NCI-H2196 treated with DMSO at 0.1 percent for 48 hours (cell line): Measurements from ENCODE around the gene GALNT6.
"Not testable (repeated sequence)": the region's sequence is repeated elsewhere in the genome, so short reads cannot be mapped to it uniquely, and the experiment has no call there.

Experiments
- DNase-seq: peaks from one replicate; lab custom pipeline; 2025; ENCODE audit not compliant: unreplicated experiment; lab: John Stamatoyannopoulos, UW

The GALNT6 gene

DNA sequence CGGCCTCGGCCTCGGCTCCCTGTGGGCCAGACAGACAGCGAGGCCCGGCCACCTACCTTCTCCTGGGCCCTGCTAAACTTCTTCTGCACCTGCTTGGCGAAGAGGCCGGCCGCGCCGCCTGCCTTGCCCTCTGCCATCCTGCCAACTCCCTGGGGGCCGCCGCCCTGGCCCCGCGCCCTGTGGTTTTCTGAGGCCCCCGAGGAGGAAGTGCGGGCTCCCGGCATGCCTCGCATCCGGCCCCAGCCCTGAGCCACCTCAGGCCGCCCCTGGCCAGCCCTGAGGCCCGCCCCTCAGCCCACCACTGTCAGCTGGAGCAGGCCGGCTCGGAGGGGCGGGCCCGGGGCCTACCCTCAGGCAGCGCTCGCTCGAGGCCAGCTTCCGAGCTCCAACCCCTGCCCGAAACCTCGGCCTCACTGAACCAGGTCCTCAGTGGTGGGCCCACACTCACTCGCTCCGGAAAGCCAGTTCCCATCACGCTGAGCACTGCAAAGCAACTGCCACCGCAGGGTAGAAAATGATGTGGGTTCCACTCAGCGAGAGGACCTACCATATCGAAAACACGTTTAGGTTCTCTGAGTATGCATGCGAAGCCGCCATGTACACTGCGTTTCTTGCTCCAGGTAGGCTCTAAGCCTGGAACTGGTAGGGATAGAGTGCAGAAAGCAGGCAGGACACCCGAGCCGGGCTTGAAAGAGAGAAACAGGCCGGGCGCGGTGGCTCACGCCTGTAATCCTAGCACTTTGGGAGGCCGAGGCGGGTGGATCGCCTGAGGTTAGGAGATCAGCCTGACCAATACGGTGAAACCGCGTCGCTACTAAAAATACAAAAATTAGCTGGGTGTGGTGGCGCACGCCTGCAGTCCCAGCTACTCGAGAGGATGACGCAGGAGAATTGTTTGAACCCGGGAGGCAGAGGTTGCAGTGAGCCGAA, 67.0 kb downstream of the GALNT6 start, which contains the start of gene BIN2:
Gene BIN2 (minus strand): TSS at position 209 of the 930 bp plus-strand sequence. CDS start 72 bp downstream, at position 137.
- no peak for DNase-seq

DNA sequence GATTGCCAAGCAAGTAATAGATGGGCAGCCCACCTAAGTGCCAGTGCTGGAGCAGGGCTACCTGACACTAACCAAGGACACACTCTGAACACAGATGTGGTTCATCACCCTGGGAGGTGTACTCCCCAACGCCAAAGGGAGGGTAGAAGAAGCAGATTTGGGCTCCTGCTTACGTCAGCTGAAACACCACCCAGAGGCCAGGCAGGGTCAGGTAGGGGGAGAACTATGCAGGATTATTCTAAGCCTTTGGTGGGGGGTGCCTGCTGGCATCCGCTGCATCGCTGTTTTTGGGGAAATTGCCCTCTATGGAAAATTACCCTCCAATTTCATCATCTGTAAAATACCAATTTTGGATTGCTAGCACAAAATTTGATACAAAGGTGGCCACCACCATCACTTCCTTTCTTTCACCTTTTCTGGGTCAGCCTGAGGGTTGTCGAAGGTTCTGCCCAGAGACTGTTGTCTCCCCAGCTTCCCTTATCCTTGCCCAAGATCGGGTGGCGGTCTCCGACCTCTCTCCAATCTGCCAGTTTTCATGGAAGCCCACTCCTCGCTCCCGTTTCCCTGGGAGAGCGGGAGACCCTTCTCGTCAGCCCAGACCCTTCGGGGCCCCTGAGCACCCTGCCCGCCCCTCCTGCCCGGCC, 67.8 kb downstream of the GALNT6 start:
- no peak for DNase-seq

DNA sequence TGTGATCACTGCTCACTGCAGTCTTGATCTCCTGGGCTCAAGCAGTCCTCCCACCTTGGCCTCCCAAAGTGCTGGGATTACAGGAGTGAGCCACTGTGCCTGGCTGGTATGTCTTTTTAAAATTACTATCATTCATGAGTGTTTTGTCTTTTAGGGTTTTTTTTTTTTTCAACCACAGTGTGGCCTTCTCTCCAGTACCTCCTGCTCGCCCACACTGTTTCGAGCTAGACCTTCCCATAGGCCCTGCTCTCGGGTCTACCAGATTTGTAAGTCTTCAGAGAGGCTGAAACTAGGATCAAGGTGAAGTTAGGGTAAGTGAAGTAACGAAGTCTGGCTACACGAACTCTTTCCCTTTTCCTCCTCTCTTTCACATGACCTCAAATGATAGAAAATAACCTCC, 68.8 kb downstream of the GALNT6 start:
- no peak for DNase-seq

DNA sequence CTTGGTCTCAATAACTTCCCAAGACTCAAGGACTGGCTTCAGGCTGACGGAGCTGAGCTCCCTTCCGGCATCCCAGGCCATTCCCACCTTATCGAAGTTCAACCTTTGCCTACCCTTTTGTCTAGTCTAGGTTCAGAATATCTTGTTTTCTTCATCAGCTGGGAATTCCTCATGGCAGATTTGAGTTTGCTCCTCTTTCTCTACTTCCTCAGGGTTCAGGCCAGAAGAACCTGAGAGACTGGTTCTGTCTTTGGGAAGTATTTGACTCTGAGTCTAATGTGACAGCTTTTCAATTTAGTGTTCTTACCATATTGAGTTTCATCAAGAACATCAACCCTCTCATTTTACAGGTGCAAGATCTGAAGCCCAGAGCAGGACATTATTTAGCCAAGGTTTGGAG, 69.3 kb downstream of the GALNT6 start:
- DNase-seq, result no peak

DNA sequence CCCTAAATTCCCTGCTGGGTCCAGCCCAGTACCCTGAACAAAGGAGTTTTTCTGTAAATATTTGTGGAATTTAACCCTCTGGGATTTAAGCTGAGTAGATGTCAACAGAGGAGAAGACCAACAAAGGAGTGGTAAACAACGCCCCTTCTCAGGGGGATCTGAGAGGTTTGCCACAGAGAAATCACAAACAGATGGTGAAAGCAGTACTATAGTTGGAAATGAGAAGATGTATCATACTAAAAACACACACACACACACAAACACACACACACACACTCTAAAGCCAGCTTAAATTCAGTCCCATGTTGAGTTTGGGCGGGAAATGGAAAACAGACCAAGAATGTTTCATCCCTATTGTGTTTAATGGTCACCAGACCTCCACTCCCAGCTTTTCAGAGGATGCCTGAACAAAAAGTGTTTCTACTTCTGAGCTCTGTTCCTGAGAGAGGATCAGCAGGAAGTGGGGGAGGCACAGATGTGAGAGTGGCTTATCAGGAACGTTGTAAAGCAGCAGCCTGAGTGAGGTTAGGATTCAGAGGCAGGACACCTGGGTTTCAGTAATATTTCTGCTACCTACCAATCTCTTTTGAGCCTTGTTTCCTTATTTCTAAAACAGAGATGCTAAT, 70.4 kb downstream of the GALNT6 start:
- DNase-seq, result no peak

DNA sequence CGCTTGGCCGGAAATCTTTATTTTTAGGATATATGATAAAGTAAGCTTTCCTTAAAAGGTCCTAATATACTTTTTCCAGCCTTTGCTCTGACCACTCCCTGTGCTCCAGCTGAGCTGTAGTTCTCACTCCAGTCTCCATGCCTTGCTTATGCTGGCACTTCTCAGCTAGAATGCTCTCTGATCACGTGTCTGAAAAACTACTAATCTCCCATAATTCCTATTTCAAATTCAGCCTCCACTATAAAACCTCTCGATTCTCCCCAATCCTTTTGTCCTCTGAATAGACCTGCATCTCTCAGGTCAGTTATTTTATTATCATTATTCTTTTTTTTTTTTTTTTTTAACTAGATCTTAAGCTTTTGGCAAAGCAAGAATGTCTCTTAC, 70.9 kb downstream of the GALNT6 start:
- DNase-seq, result no peak

DNA sequence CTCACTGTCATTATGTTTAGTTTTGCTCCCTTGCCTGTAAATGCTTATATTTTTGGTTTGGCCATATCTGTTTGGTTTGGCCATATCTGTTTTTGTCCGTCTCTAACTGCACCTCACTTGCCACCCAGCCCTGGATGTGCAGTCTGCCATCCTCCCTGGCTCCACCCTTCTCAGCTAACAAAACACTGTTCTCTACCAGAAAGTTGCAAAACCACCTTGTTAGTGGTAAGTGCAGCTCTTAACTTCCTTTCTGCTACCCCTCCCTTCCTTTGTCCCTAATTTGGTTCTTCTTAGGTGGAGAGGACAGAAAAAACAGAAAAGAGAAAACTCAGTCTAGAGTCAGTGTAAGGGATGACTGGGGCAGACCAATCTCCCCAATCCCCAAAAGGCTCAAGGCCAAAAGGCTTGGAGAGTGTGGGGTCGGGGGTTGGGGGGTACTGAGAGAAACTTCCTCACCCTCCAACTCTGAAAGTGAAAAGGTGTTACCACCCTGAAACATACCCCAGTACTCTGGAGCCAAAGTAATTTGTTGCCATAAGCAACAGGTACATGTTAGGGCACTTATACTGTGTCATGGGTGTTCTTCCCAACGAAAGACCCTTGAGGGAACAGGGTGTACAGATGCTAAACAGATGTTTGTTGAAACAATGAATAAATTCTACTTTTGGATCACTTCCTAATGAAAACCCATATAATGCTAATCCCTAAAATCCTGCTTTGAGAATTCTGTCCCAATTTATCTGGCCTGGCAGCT, 72.2 kb downstream of the GALNT6 start:
- DNase-seq, result no peak

DNA sequence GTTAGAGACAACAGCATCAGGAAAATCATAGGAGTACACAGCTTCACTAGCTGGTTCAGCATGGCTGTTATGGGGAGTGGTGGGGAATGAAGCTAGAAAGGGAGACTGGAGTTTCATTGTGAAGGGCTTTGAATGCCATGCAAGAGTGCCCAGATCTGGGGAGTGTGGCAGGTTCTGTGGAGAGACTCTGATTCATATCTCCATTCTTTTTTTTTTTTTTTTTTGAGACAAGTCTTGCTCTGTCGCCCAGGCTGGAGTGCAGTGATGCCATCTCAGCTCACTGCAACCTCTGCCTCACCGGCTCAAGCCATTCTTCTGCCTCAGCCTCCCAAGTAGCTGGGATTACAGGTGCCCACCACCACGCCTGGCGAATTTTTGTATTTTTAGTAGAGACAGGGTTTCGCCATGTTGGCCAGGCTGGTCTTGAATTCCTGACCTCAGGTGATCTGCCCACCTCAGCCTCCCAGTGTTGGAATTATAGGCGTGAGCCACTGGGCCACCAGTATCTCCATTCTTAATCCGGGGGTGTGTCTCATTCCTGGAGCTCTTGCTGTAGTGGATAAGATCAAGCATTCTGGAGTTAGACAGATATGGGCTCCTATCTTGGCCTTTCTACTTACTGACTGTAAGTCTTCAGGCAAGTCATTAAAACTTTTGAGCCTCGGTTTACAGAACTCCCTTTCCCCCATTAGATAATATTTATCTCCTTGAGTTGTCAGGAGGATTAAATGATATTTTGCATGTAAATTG, 73.0 kb downstream of the GALNT6 start:
- not testable (repeated sequence) for DNase-seq

DNA sequence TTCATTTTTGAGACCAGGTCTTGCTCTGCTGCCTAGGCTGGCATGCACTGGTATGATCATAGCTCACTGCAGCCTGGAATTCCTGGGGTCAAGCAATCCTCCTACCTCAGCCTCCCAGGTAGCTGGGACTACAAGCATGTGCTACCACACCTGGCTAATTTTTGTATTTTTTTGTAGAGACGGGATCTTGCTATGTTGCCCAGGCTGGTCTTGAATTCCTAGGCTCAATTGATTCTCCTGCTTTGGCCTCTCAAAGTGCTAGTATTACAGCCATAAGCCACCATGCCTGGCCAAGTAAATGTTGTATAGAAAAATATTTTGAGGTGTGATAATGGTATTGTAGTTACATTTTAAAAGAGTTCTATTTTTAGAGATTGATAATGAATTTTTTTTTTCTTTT, 79.8 kb downstream of the GALNT6 start:
- DNase-seq, result no peak

DNA sequence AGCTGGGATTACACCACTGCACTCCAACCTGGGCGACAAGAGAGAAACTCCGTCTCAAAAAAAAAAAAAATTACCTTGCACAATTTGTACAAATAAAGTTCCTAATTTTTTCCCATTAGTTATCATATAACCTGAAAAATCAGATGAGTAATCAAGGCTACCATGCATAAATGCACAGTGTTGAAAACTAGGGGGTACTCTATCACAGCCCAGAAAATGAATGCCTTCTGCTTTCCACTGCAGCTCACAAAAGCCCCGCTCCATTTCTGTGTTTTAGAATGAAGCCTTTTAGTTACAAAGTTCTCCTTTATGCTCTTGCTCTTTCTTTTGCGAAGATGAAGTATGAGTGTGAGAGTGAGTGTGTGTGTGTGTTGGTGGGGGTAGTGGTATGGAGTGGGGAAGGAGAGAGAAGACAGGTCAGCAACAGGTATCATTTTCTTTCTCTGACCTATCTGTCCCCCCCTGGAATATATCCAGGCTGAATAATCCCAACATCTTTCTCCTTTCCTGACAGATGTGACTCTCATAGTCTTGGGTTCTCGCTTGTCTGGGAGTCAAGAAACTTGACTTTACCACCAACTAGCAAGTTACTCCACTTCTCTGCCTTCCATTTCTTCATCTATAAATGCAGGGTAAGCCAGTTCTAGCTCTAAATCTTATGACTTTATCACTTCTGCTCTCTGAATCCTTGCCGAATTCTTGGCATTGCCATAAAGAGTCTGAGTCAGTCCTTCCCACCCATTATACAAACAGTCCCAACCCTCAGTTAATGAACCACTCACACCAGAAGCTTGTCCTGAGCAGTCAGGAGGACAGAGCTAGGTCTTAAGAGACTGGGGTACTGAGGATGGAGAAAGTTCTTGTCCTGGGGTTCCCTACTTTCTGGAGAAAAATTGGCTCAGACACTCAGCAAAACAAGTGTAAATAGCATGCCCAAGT, 83.3 kb downstream of the GALNT6 start:
- no peak for DNase-seq

DNA sequence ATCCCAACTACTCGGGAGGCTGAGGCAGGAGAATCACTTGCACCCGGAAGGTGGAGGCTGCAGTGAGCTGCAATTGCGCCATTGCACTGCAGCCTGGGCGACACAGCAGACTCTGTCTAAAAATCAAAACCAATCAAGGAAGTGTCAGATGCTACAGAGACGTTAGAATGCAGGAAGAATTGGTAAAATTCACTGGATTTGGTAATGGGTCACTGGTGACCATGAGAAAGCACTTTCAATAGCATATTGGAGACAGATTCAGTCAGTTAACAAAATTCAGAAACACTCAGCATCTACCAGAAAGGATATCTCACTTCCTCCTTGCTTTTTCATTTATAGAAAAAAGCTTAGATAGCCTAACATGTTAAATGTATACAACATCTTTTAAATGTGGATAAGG, 84.7 kb downstream of the GALNT6 start:
- DNase-seq, result no peak
